GM21528 (cell line): ENCODE measurements around the gene POLDIP2.
A peak's percentile ranks its signal among the peaks of the same experiment; 100 is the strongest.

Experiments
- ATAC-seq: cut with Tn5 transposase; IDR thresholded peaks from one replicate; pipeline ENCODE4 v1.9.1; 2021; ENCODE audit warnings: mild to moderate bottlenecking, moderate library complexity; ENCODE audit not compliant: unreplicated experiment, low FRiP score

POLDIP2 gene

DNA sequence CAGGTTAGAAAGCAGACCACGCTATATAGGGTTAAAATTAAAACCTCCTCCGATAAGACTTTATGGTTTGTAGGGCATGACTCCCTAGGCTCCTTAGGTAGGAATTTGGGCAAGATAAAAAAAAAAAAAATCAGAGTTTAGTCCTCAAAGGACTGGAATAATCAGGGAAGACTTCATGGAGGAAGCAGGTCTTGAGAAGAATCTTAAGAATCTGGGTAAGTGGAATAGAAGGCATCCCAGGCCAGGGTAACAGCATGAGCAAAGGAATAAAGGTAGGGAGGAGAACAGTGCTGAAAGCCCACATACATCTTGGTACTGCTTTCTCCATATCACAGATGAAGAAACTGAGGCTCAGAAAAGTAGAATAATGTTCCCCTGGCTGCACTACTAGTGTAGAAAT, 33.2 kb upstream of the POLDIP2 start:
- no peak for ATAC-seq

- no peak for ATAC-seq
Measured at GRCh38 chr17:28390141-28390540, 32.8 kb upstream of the POLDIP2 start.

GRCh38 chr17:28388106-28388505, 30.8 kb upstream of the POLDIP2 start:
- no peak for ATAC-seq

DNA sequence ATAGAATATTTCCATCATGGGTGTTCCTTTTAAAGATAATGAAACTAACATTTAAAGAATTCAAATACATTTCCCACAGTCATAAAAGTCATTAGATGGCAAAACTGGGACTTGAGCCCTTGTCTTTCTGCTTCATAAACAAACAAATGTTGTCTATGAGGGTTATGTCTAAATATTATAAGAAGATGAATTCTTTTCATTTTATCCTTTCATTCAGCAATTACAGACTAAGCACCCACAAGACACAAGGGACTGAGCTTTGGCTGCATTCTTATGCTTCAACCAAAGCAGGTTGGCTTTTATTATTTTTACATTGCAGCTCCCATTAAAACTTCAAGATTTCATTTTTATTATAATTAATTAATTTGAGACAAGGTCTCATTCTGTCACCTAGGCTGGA, 29.1 kb upstream of the POLDIP2 start:
- no peak for ATAC-seq

DNA sequence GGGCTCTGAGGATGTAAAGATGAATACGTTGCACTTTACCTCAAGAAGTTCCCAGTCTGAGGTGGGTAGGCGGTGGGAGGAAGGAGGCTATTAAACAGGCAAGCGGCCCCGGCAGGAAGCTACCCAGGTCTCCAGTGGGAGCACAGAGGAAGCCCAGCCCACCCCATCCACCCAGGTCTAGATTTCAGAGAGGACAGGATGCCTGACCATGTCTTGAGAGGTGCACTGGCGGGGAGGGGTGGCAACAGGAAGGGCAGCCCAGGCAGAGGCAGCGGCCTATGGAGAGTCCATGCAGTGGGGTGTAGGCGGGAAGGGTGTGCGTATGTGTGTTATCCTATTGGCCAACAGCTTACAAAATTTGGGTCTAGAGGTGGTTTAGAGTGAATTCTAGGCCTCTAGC, 28.1 kb upstream of the POLDIP2 start:
- ATAC-seq = no peak

DNA sequence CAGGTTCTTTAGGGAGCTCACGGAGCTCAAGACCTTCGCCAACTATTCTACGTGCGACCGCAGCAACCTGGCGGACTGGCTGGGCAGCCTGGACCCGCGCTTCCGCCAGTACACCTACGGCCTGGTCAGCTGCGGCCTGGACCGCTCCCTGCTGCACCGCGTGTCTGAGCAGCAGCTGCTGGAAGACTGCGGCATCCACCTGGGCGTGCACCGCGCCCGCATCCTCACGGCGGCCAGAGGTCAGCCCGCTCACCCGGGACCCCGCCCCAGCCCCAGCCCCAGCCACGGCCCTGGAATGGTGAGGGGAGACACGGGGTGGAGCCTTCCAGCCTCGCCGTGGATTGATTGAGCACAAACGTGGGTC, 27.7 kb upstream of the POLDIP2 start:
- no peak for ATAC-seq

- ATAC-seq = peak; percentile 67
Measured at GRCh38 chr17:28384281-28385036, 27.1 kb upstream of the POLDIP2 start.

GRCh38 chr17:28381141-28381825, 24.0 kb upstream of the POLDIP2 start:
- no peak for ATAC-seq

DNA sequence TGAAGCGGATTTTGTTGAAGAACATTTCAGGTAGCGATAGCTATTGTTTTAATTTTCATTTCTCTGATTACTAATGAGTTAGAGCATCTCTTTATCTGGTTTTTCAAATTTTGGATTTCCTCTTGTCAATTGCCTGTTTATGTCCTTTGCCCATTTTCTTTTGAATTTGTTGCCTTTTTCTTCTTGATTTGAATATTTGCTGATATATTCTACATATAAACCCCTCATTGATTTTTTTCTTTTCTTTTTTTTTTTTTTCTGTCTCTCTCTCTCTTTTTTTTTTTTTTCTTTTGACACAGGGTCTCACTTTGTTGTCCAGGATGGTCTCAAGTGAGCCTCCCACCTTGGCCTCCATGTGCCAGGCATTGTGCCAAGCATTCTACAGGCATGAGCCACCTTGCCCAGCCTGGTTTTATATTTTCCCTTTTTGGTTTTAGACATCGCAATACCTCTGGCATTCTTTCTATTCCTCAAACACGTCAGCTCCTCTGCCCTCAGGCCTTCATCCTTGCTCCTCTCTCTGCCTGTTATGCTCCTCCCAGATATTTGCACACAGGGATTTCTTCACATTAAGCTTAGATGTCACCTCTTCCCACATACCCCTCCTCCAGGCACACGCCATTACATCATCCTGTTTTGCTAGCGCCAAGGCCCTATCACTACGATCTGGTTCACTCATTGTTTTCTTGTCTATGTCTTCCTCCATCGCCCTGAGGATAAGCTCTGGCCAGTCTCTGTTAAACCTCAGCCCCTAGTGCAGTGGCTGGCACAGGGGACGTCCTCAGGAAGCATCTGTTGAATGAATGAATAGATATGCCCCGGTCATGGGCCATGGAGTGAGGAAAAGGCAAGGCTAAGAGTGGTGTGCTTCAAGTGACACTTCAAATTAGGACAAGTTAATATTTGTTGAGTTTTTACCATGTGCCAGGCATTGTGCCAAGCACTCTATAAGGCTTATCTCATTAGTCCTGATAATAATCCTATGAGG, 22.8 kb upstream of the POLDIP2 start:
- no peak for ATAC-seq

GRCh38 chr17:28372945-28373274, 15.6 kb upstream of the POLDIP2 start:
- ATAC-seq = no peak

GRCh38 chr17:28372203-28372944, 15.0 kb upstream of the POLDIP2 start:
- peak; percentile 20 for ATAC-seq

- ATAC-seq = peak; percentile 82
Measured at GRCh38 chr17:28371245-28372202, 14.2 kb upstream of the POLDIP2 start, which contains the start of gene SARM1. Gene SARM1, plus strand, starts transcription at chr17:28371694. Its CDS starts 339 bp downstream, at chr17:28372033.

GRCh38 chr17:28370744-28371103, 13.4 kb upstream of the POLDIP2 start:
- no peak for ATAC-seq

GRCh38 chr17:28370035-28370743, 12.9 kb upstream of the POLDIP2 start, which contains the start of gene VTN:
Gene VTN, minus strand, starts transcription at chr17:28370307. Its CDS starts 104 bp downstream, at chr17:28370203.
- no peak for ATAC-seq

- no peak for ATAC-seq
Measured at GRCh38 chr17:28369684-28370034, 12.3 kb upstream of the POLDIP2 start.

- ATAC-seq = no peak
Measured at GRCh38 chr17:28368915-28369683, 11.8 kb upstream of the POLDIP2 start.

- ATAC-seq = no peak
Measured at GRCh38 chr17:28368306-28368831, 11.0 kb upstream of the POLDIP2 start.
